A673 (cell line): ENCODE measurements around the gene KRT36. TPM values are rescaled to one million over a fixed set of nuclear protein-coding genes. Genes with fewer than 3 reads are reported as not detected.

ENCODE experiments used
- BruUV-seq: library from RNA; stranded (reverse); fragments of 400-500 nt; replicated peaks from 2 replicates; lab custom pipeline; 2021; lab: Mats Ljungman, UMichigan
- CTCF ChIA-PET: fragments of 300-600 bp; sonication (Branson Sonifier 250); formaldehyde crosslinking; loops from one replicate; lab custom pipeline; 2022; ENCODE audit warnings: antibody characterized with exemption; lab: Charles Lee
- POLR2A ChIA-PET: fragments of 300-600 bp; sonication (Branson Sonifier 250); formaldehyde crosslinking; loops from one replicate; lab custom pipeline; 2022; ENCODE audit warnings: antibody characterized with exemption; ENCODE audit not compliant: low non-redundant PET; lab: Charles Lee
- DNase-seq: peaks from one replicate; pipeline ENCODE4 v3.0.0-alpha.2; 2015; ENCODE audit warnings: low spot score
- H3K27ac ChIP-seq: fragments of 200-600 bp; sonication (generic); 2 replicates; pipeline ENCODE4 v1.5.1; 2016; ENCODE audit warnings: mixed run types, low read depth, mild to moderate bottlenecking, mixed read lengths, antibody characterized with exemption, low read length; ENCODE audit not compliant: poor library complexity, severe bottlenecking
- H3K27me3 ChIP-seq: fragments of 200-600 bp; sonication (generic); replicated peaks from 2 replicates; pipeline ENCODE4 v1.6.1; 2017; ENCODE audit warnings: mixed run types, low read depth, mild to moderate bottlenecking, mixed read lengths, antibody characterized with exemption, low read length; ENCODE audit not compliant: insufficient read depth, poor library complexity
- H3K36me3 ChIP-seq: fragments of 200-600 bp; sonication (generic); 2 replicates; pipeline ENCODE4 v1.6.1; 2016; ENCODE audit warnings: mixed run types, mild to moderate bottlenecking, mixed read lengths, antibody characterized with exemption, low read length; ENCODE audit not compliant: insufficient read depth, poor library complexity, severe bottlenecking
- H3K4me1 ChIP-seq: fragments of 200-600 bp; sonication (generic); 2 replicates; pipeline ENCODE4 v1.6.1; 2017; ENCODE audit warnings: mixed run types, mild to moderate bottlenecking, mixed read lengths, antibody characterized with exemption, low read length; ENCODE audit not compliant: insufficient read depth, poor library complexity, severe bottlenecking
- H3K4me3 ChIP-seq: fragments of 200-600 bp; sonication (generic); 2 replicates; pipeline ENCODE4 v1.5.1; 2016; ENCODE audit warnings: low read depth, mixed run types, mild to moderate bottlenecking, mixed read lengths, low read length; ENCODE audit not compliant: poor library complexity, severe bottlenecking
- H3K9me3 ChIP-seq: fragments of 200-600 bp; sonication (generic); 2 replicates; pipeline ENCODE4 v1.6.1; 2016; ENCODE audit warnings: mixed run types, low read depth, mild to moderate bottlenecking, mixed read lengths, antibody characterized with exemption, low read length; ENCODE audit not compliant: poor library complexity, severe bottlenecking
- EZH2 ChIP-seq: fragments of 200-600 bp; sonication (generic); IDR thresholded peaks from 2 replicates; pipeline ENCODE4 v1.6.1; 2017; ENCODE audit warnings: borderline replicate concordance, low read depth, mild to moderate bottlenecking, mixed read lengths, antibody characterized with exemption, low read length; ENCODE audit not compliant: poor library complexity, severe bottlenecking
- intact Hi-C: fragments of 100-400 bp; cut with micrococcal nuclease; formaldehyde crosslinking; loops from one replicate; pipeline ENCODE4 v1.10.0; 2022; ENCODE audit not compliant: unreplicated experiment
- total RNA-seq: library from RNA; stranded (reverse); gene quantifications from 2 replicates; pipeline ENCODE4 v1.2.3, GENCODE V29; 2021
- TF ChIP-seq, protein P1 (sequence below): fragments of 300-800, 200-600 bp; sonication (generic); conservative IDR thresholded peaks from 2 replicates; pipeline ENCODE4 v1.5.1; 2017; ENCODE audit warnings: low read depth, mild to moderate bottlenecking, antibody characterized with exemption, low read length, moderate library complexity, mixed read lengths

Gene KRT36
- total RNA-seq, 1 experiment from 2014 or later = not detected

DNA sequence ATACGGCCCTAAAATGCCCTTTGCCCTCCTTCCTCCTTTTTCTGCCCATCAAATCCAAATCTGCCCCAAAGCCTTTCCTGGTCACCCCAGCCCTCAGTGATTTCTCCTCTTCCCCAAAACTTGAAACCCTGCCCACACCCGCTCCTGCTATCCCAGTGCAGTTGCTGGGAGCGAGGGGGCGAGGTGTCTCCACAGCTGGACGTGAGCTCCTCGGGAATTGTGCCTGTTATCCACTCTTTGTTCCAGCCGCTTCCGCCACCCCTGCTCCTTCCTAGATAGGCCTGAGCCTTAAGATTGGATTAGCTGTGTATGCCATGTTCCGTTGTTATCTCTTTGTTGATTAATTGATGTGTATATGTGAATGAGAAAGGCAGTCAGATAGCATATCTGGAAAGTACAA, 6.2 kb downstream of the KRT36 start:
- no peaks in the 10 kb centered on the region for H3K4me1 ChIP-seq
- ChIA-PET POLR2A (no interaction called here), CTCF (no interaction called here)
- H3K36me3 ChIP-seq = no peaks in the 10 kb centered on the region
- H3K27me3 ChIP-seq = no peaks in the 10 kb centered on the region
- no TSS peak for BruUV-seq
- no peak for TF ChIP-seq EZH2
- TF ChIP-seq, protein P1, sequence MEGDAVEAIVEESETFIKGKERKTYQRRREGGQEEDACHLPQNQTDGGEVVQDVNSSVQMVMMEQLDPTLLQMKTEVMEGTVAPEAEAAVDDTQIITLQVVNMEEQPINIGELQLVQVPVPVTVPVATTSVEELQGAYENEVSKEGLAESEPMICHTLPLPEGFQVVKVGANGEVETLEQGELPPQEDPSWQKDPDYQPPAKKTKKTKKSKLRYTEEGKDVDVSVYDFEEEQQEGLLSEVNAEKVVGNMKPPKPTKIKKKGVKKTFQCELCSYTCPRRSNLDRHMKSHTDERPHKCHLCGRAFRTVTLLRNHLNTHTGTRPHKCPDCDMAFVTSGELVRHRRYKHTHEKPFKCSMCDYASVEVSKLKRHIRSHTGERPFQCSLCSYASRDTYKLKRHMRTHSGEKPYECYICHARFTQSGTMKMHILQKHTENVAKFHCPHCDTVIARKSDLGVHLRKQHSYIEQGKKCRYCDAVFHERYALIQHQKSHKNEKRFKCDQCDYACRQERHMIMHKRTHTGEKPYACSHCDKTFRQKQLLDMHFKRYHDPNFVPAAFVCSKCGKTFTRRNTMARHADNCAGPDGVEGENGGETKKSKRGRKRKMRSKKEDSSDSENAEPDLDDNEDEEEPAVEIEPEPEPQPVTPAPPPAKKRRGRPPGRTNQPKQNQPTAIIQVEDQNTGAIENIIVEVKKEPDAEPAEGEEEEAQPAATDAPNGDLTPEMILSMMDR = no peak
- no peak overlapping the region for H3K27ac ChIP-seq
- H3K4me3 ChIP-seq = no peak overlapping the region
- no peaks in the 10 kb centered on the region for H3K9me3 ChIP-seq
- intact Hi-C loops = no loop called here
- no peak for DNase-seq

GRCh38 chr17:41481036-41481435, 8.7 kb downstream of the KRT36 start, which contains the start of gene KRT35:
KRT35 (minus strand) TSS chr17:41481151; CDS start chr17:41481097, 54 bp downstream.
- POLR2A ChIA-PET = no interaction called here
- Histone ChIP-seq H3K4me1 (no peaks in the 10 kb centered on the region), H3K36me3 (no peaks in the 10 kb centered on the region), H3K9me3 (no peaks in the 10 kb centered on the region), H3K27ac (no peak within 1 kb of the TSS), H3K27me3 (no peaks in the 10 kb centered on the region), H3K4me3 (no peak within 1 kb of the TSS)
- intact Hi-C loops = no loop called here
- no peak for TF ChIP-seq EZH2
- TF ChIP-seq, protein P1 = no peak
- BruUV-seq = no TSS peak
- CTCF ChIA-PET = no interaction called here
- no peak for DNase-seq

- POLR2A ChIA-PET = no interaction called here
Measured at GRCh38 chr17:41480581-41480980, 9.1 kb downstream of the KRT36 start.

More at GRCh38 chr17:41480581-41480980, 9.1 kb downstream of the KRT36 start:
- CTCF ChIA-PET = no interaction called here
- H3K9me3 ChIP-seq = no peaks in the 10 kb centered on the region
- no peaks in the 10 kb centered on the region for H3K36me3 ChIP-seq
- intact Hi-C loops = no loop called here
- BruUV-seq = no TSS peak
- no peak overlapping the region for H3K4me3 ChIP-seq
- no peaks in the 10 kb centered on the region for H3K4me1 ChIP-seq
- H3K27ac ChIP-seq = no peak overlapping the region
- DNase-seq = no peak
- no peaks in the 10 kb centered on the region for H3K27me3 ChIP-seq
- no peak for TF ChIP-seq EZH2
- TF ChIP-seq, protein P1 = no peak
